Right lung (tissue), 5 donors: ENCODE data around the gene ADGRE2. TPM values are rescaled to one million over a fixed set of nuclear protein-coding genes. Genes with fewer than 3 reads are reported as not detected.
"Not testable (repeated sequence)": the region's sequence is repeated elsewhere in the genome, so short reads cannot be mapped to it uniquely, and the experiment has no call there.

Experiments
- DNase-seq, 2 donors: peaks; one replicate each; pipeline ENCODE4 v3.0.0-alpha.2; 2013
- polyA plus RNA-seq, 5 donors: library from polyadenylated mRNA; unstranded; fragments of 120-200 nt; gene quantifications; one replicate each; pipeline versions ENCODE4 v1.2.1 to v1.2.3, GENCODE V29; 2013; ENCODE audit warnings: inconsistent platforms in 1 of 5, low replicate concordance in 1 of 5; ENCODE audit not compliant: insufficient read length in 5 of 5, insufficient read depth in 1 of 5

The ADGRE2 gene
- polyA plus RNA-seq, 5 donors, result 0.35 to 0.96 (median 0.63) TPM

- not testable (repeated sequence) for DNase-seq
Observed at GRCh38 chr19:14780622-14781225, 2.4 kb upstream of the ADGRE2 start.

GRCh38 chr19:14779151-14779550, 791 bp upstream of the ADGRE2 start:
- DNase-seq, result no peak

- not testable (repeated sequence) for DNase-seq
Observed at GRCh38 chr19:14777645-14778044, 715 bp downstream of the ADGRE2 start.

GRCh38 chr19:14775869-14776586, 2.3 kb downstream of the ADGRE2 start:
- DNase-seq, result no peak

GRCh38 chr19:14775326-14775725, 3.0 kb downstream of the ADGRE2 start:
- DNase-seq, result not testable (repeated sequence)

GRCh38 chr19:14774373-14774772, 4.0 kb downstream of the ADGRE2 start:
- DNase-seq, result no peak

- not testable (repeated sequence) for DNase-seq
Observed at GRCh38 chr19:14773722-14774121, 4.6 kb downstream of the ADGRE2 start.

GRCh38 chr19:14772995-14773394, 5.4 kb downstream of the ADGRE2 start:
- no peak for DNase-seq

- DNase-seq, result no peak
Observed at GRCh38 chr19:14772467-14772866, 5.9 kb downstream of the ADGRE2 start.

- DNase-seq, result no peak
Observed at GRCh38 chr19:14770944-14771839, 7.2 kb downstream of the ADGRE2 start.

- DNase-seq, result no peak
Observed at GRCh38 chr19:14770136-14770535, 8.2 kb downstream of the ADGRE2 start.

GRCh38 chr19:14769201-14769600, 9.2 kb downstream of the ADGRE2 start:
- DNase-seq, result no peak

GRCh38 chr19:14768001-14768400, 10.4 kb downstream of the ADGRE2 start:
- no peak for DNase-seq

- no peak for DNase-seq
Observed at GRCh38 chr19:14767466-14767971, 10.8 kb downstream of the ADGRE2 start.

GRCh38 chr19:14765841-14766240, 12.5 kb downstream of the ADGRE2 start:
- DNase-seq, result not testable (repeated sequence)

GRCh38 chr19:14765403-14765802, 13.0 kb downstream of the ADGRE2 start:
- not testable (repeated sequence) for DNase-seq

- no peak for DNase-seq
Observed at GRCh38 chr19:14764401-14764800, 14.0 kb downstream of the ADGRE2 start.

- no peak for DNase-seq
Observed at GRCh38 chr19:14763497-14764145, 14.7 kb downstream of the ADGRE2 start.

GRCh38 chr19:14762111-14762510, 16.2 kb downstream of the ADGRE2 start:
- DNase-seq, result no peak

- DNase-seq, result no peak
Observed at GRCh38 chr19:14761607-14762006, 16.8 kb downstream of the ADGRE2 start.

GRCh38 chr19:14758816-14759215, 19.5 kb downstream of the ADGRE2 start:
- DNase-seq, result no peak

- no peak for DNase-seq
Observed at GRCh38 chr19:14748601-14749000, 29.8 kb downstream of the ADGRE2 start.
